HepG2 (cell line): ENCODE data around the gene MTA1. TPM values are rescaled to one million over a fixed set of nuclear protein-coding genes. Genes with fewer than 3 reads are reported as not detected.

Source experiments
- HIC2 ChIP-seq: sonication (generic); formaldehyde crosslinking; IDR thresholded peaks from 2 replicates; pipeline ENCODE4 v1.9.0; 2022; ENCODE audit warnings: low read depth, missing genetic modification reagents
- HMG20A ChIP-seq: IDR thresholded peaks from 2 replicates; pipeline ENCODE4 v1.6.1; 2016; ENCODE audit warnings: borderline replicate concordance
- HNF1B ChIP-seq: sonication (generic); formaldehyde crosslinking; IDR thresholded peaks from 2 replicates; pipeline ENCODE4 v1.5.1; 2020; ENCODE audit warnings: mild to moderate bottlenecking, moderate library complexity, missing genetic modification reagents
- PRDM15 ChIP-seq: sonication (generic); formaldehyde crosslinking; IDR thresholded peaks from 2 replicates; pipeline ENCODE4 v1.4.0; 2020; ENCODE audit warnings: missing genetic modification reagents
- PRMT3 ChIP-seq: sonication (generic); formaldehyde crosslinking; IDR thresholded peaks from 2 replicates; pipeline ENCODE4 v1.8.1; 2022; ENCODE audit warnings: low read depth, mild to moderate bottlenecking, moderate library complexity, missing genetic modification reagents, borderline replicate concordance
- XBP1 ChIP-seq: sonication (generic); formaldehyde crosslinking; IDR thresholded peaks from 2 replicates; pipeline ENCODE4 v1.5.0; 2020; ENCODE audit warnings: missing genetic modification reagents
- ZNF513 ChIP-seq: sonication (generic); formaldehyde crosslinking; conservative IDR thresholded peaks from 2 replicates; pipeline ENCODE4 v1.5.0; 2020; ENCODE audit warnings: missing genetic modification reagents
- ZNF557 ChIP-seq: sonication (generic); formaldehyde crosslinking; IDR thresholded peaks from 2 replicates; pipeline ENCODE4 v1.4.0; 2020; ENCODE audit warnings: missing genetic modification reagents
- ZNF839 ChIP-seq: sonication (generic); formaldehyde crosslinking; IDR thresholded peaks from 2 replicates; pipeline ENCODE4 v1.4.0; 2020; ENCODE audit warnings: missing genetic modification reagents, mild to moderate bottlenecking, borderline replicate concordance
- ZSCAN31 ChIP-seq: sonication (generic); formaldehyde crosslinking; IDR thresholded peaks from 2 replicates; pipeline ENCODE4 v1.5.0; 2020; ENCODE audit warnings: low read depth, mild to moderate bottlenecking, missing genetic modification reagents
- ZSCAN9 ChIP-seq: IDR thresholded peaks from 2 replicates; pipeline ENCODE4 v1.6.1; 2016; ENCODE audit warnings: borderline replicate concordance
- polyA plus RNA-seq, 8 experiments: library from polyadenylated mRNA; depleted of rRNA in 3 of 8; stranded (reverse) in 7 of 8; unstranded in 1 of 8; fragments of >200 nt; fragmentation: Illumina TruSeq in 4 of 8; extraction: Trizol in 4 of 8; gene quantifications; 2 replicates each; pipeline versions ENCODE4 v1.2.1 to v1.2.3, GENCODE V29; 2011 to 2016; ENCODE audit warnings: low read depth in 4 of 8, missing spikeins in 1 of 8, mixed read lengths in 1 of 8; ENCODE audit not compliant: insufficient read depth in 1 of 8
- total RNA-seq, 5 experiments: library from RNA; depleted of rRNA; stranded (reverse); fragments of >200 nt; fragmentation: Illumina TruSeq; extraction: Trizol; gene quantifications; 2 replicates each; pipeline ENCODE4 v1.2.3, GENCODE V29; 2016; ENCODE audit warnings: low read depth in 1 of 5
- TF ChIP-seq, protein P1 (sequence below), 2 experiments: sonication (generic) in 1 of 2; formaldehyde crosslinking in 1 of 2; IDR thresholded peaks; 2 replicates each; pipeline versions ENCODE4 v1.6.1 to v1.9.0; 2014 to 2022; ENCODE audit warnings: antibody characterized with exemption in 1 of 2, borderline replicate concordance in 1 of 2, inconsistent platforms in 1 of 2, low read depth in 1 of 2, missing genetic modification reagents in 1 of 2

The MTA1 gene
- total and polyA plus RNA-seq, 2 of the 13 experiments (the other 11 are each of a cell fraction or from before 2014, with no cell fraction given), result 35.2 to 85.8 TPM

DNA sequence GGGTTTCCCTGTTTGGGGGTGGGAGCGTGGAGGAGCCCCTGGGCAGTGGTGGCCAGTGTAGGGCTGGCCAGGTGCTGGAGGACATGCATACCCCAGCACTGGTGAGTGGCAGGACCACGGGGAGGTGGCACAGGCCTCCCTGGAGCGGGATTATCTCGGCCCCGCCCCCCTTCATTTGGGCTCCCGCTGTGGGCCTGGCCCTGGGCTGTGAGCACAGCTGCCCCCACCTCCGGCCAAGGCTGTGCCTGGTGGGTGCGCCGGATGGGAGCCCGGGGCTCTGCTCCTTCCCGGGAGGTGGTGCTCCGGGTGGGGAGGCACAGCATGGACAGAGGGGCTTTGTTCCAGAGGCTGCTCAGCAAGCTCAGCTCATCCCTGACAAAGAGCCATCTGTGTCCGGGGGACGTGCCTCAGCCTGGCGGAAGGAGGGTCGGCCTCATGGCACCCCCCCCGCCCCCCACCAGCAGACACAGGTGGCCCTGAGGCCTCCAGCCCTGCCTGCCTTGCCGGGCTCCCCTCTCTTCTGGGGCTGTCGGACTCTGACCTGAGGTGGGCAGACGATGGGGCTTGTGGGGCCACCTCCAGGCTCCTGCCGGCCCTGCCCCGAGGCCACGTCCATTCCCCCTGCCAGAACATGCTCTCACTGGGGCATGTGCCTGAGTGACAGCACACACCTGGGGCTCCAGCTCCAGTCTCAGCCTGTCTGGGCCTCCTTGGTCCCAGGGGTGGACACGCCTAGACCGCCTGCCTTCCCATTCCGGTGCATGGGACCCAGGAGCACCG, 79.8 kb downstream of the MTA1 start (continued):
- TF ChIP-seq, protein P1, sequence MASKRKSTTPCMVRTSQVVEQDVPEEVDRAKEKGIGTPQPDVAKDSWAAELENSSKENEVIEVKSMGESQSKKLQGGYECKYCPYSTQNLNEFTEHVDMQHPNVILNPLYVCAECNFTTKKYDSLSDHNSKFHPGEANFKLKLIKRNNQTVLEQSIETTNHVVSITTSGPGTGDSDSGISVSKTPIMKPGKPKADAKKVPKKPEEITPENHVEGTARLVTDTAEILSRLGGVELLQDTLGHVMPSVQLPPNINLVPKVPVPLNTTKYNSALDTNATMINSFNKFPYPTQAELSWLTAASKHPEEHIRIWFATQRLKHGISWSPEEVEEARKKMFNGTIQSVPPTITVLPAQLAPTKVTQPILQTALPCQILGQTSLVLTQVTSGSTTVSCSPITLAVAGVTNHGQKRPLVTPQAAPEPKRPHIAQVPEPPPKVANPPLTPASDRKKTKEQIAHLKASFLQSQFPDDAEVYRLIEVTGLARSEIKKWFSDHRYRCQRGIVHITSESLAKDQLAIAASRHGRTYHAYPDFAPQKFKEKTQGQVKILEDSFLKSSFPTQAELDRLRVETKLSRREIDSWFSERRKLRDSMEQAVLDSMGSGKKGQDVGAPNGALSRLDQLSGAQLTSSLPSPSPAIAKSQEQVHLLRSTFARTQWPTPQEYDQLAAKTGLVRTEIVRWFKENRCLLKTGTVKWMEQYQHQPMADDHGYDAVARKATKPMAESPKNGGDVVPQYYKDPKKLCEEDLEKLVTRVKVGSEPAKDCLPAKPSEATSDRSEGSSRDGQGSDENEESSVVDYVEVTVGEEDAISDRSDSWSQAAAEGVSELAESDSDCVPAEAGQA (IDR thresholded peaks at IDR 0.05; ENCODE audit: low read depth), result no peak
- TF ChIP-seq, protein P1 (CRISPR knock-in tag; IDR thresholded peaks at IDR 0.05; ENCODE audit: borderline replicate concordance), result no peak
- TF ChIP-seq HMG20A (CRISPR knock-in tag) (no peak; the same call in 1 of the 2 replicates), ZNF839 (CRISPR knock-in tag) (no peak), XBP1 (no peak), PRDM15 (0 out of 2 replicates have a peak, but pooled peaks have one; percentile 43), HNF1B (peak; percentile 34), ZNF513 (CRISPR knock-in tag) (no peak), ZNF557 (CRISPR knock-in tag) (peak; percentile 85; the same call in 1 of the 2 replicates), PRMT3 (CRISPR knock-in tag) (no peak), ZSCAN9 (CRISPR knock-in tag) (no peak), HIC2 (CRISPR knock-in tag) (peak; percentile 86), ZSCAN31 (peak; percentile 60)
